Glutamatergic neuron (in vitro differentiated cells): ENCODE measurements around the gene LHX2. TPM values are rescaled to one million over a fixed set of nuclear protein-coding genes. Genes with fewer than 3 reads are reported as not detected.

ENCODE experiments used
- DNase-seq: peaks from one replicate; pipeline ENCODE4 v3.0.0; 2022
- H3K27ac Mint-ChIP-seq: one replicate; pipeline ENCODE4 v1.8.0; 2020; ENCODE audit warnings: mild to moderate bottlenecking, mixed read lengths, inconsistent platforms; ENCODE audit not compliant: unreplicated experiment
- H3K27me3 Mint-ChIP-seq: one replicate; pipeline ENCODE4 v1.8.0; 2020; ENCODE audit warnings: mild to moderate bottlenecking, moderate library complexity, mixed read lengths, inconsistent platforms; ENCODE audit not compliant: unreplicated experiment
- H3K36me3 Mint-ChIP-seq: one replicate; pipeline ENCODE4 v1.8.0; 2020; ENCODE audit warnings: mild to moderate bottlenecking, mixed read lengths, inconsistent platforms; ENCODE audit not compliant: unreplicated experiment
- H3K4me1 Mint-ChIP-seq: one replicate; pipeline ENCODE4 v1.8.0; 2020; ENCODE audit warnings: mild to moderate bottlenecking, low read depth, mixed read lengths, inconsistent platforms; ENCODE audit not compliant: unreplicated experiment
- H3K4me3 Mint-ChIP-seq: one replicate; pipeline ENCODE4 v1.8.0; 2020; ENCODE audit warnings: mild to moderate bottlenecking, mixed read lengths, inconsistent platforms; ENCODE audit not compliant: unreplicated experiment
- H3K9me3 Mint-ChIP-seq: one replicate; pipeline ENCODE4 v1.8.0; 2020; ENCODE audit warnings: mild to moderate bottlenecking, moderate library complexity, mixed read lengths, inconsistent platforms; ENCODE audit not compliant: unreplicated experiment
- total RNA-seq: library from RNA; stranded (reverse); fragmentation: NEBNext Ultra II Directional; extraction: Animal tissue kit (Norgen Biotek cat#: 25700); gene quantifications from one replicate; pipeline ENCODE4 v1.2.1, GENCODE V29; 2021; ENCODE audit not compliant: unreplicated experiment
- TF ChIP-seq, protein P1 (sequence below): fragments of 200-600 bp; sonication (generic); IDR thresholded peaks from one replicate; pipeline ENCODE4 v1.5.0; 2021; ENCODE audit not compliant: partially characterized antibody, unreplicated experiment

Gene LHX2
- total RNA-seq, 1 donor from 2014 or later, result 6.7 TPM

DNA sequence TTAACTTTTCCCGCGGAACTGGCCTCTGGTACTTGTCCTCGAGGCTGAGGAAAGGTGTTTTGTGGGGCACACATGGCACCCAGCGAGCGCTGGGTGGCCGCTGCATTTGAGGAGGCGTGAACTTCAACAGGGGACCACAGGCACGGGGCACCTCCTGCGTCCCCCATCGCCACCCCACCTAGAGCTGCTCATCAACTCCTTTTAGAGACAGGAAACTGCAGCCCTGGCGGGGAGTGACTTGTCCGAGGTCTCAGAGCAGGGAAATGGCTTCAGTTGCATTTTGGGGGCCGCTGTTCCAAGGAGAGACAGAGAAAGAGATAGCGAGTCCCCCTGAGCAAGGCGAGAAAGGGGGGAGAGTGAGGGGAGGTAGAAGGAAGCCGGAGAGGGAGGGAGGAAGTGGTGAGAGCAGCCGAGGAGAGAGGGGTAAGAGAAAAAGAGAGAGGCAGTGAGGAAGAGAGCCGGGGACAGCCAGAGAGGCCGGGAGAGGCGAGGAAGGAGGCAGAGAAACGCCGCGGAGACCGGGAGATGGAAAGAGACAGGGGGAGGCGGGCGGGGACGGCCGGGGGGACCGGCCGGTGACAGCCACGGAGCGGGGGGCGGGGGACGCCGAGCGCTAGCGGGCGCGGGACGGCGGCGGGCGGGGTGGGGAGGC, 12.5 kb upstream of the LHX2 start:
- TF ChIP-seq, protein P1, sequence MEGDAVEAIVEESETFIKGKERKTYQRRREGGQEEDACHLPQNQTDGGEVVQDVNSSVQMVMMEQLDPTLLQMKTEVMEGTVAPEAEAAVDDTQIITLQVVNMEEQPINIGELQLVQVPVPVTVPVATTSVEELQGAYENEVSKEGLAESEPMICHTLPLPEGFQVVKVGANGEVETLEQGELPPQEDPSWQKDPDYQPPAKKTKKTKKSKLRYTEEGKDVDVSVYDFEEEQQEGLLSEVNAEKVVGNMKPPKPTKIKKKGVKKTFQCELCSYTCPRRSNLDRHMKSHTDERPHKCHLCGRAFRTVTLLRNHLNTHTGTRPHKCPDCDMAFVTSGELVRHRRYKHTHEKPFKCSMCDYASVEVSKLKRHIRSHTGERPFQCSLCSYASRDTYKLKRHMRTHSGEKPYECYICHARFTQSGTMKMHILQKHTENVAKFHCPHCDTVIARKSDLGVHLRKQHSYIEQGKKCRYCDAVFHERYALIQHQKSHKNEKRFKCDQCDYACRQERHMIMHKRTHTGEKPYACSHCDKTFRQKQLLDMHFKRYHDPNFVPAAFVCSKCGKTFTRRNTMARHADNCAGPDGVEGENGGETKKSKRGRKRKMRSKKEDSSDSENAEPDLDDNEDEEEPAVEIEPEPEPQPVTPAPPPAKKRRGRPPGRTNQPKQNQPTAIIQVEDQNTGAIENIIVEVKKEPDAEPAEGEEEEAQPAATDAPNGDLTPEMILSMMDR, result no peak
- no peak for DNase-seq
- Mint-ChIP-seq H3K27ac (peak overlapping the region; percentile 69), H3K9me3 (peaks cover 7% of the 10 kb centered on the region), H3K27me3 (peaks cover 51% of the 10 kb centered on the region), H3K4me3 (peak overlapping the region; percentile 91), H3K36me3 (peaks cover 4% of the 10 kb centered on the region), H3K4me1 (peaks cover 11% of the 10 kb centered on the region)

DNA sequence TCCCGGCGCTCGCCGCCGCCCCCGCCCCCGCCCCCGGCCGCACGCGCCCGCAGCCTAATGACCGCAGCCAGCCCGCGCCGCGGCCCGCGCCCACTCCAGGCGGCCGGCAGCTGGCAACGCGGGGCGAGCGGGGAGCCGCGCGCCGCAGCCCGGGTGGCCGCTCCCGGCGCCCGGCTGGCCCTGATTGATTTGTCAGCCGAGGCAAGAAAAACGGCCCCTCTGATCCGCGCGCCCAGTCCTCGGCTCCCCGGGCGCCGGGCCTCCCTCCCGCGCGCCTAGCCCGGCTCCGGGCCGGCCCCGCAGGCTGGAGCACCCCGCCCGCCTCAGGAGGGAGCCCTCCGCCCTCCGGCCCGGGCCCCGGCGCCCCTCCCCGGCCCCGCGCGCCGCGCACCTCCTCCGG, 11.9 kb upstream of the LHX2 start:
- peak; percentile 59 for DNase-seq
- Mint-ChIP-seq H3K4me1 (peaks cover 11% of the 10 kb centered on the region), H3K36me3 (peaks cover 3% of the 10 kb centered on the region), H3K27ac (no peak overlapping the region), H3K4me3 (no peak overlapping the region), H3K9me3 (peaks cover 7% of the 10 kb centered on the region), H3K27me3 (peaks cover 49% of the 10 kb centered on the region)
- TF ChIP-seq, protein P1, result no peak

- TF ChIP-seq, protein P1, result no peak
- DNase-seq, result peak; percentile 28
- Mint-ChIP-seq H3K27me3 (peaks cover 45% of the 10 kb centered on the region), H3K4me3 (peak overlapping the region; percentile 93), H3K27ac (peak overlapping the region; percentile 5), H3K36me3 (no peaks in the 10 kb centered on the region), H3K9me3 (peaks cover 7% of the 10 kb centered on the region), H3K4me1 (peaks cover 11% of the 10 kb centered on the region)
These were observed 11.3 kb upstream of the LHX2 start for GRCh38 chr9:124000161-124000783.

DNA sequence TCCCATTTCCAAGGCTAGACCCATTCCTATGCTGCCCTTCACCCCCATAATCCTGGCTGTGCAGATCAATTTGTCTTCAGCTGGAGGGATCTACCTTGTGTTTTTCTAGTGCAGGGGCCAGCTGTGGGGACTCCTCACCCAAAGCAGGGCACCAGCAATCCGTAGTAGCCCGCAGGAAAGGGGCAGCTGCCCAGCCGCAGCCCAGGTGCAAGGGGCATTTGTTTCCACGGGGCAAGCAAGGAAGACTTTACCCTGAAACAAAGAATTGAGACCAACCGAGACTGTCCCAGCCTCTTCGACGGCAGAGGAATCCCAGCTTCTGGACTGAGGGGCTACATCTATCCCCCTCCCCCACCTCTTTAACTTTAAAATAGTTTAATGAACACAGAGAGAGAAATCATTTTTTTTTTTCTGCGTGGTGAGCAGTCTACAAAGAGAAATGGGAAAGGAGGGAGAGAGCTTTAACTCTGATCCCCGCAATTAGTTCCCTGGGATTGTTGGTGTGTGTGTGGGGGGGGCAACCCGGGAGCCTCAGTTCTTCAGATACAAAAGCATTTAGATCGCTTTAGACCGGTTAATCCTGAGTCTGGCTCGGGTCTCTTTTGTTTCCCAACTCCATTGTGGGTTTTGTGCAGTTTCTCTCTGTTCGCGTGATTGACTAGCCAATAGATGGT, 10.6 kb upstream of the LHX2 start:
- Mint-ChIP-seq H3K27me3 (peaks cover 39% of the 10 kb centered on the region), H3K36me3 (no peaks in the 10 kb centered on the region), H3K27ac (peak overlapping the region; percentile 5), H3K9me3 (peaks cover 5% of the 10 kb centered on the region), H3K4me3 (peak overlapping the region; percentile 93), H3K4me1 (peaks cover 11% of the 10 kb centered on the region)
- TF ChIP-seq, protein P1, result no peak
- no peak for DNase-seq

DNA sequence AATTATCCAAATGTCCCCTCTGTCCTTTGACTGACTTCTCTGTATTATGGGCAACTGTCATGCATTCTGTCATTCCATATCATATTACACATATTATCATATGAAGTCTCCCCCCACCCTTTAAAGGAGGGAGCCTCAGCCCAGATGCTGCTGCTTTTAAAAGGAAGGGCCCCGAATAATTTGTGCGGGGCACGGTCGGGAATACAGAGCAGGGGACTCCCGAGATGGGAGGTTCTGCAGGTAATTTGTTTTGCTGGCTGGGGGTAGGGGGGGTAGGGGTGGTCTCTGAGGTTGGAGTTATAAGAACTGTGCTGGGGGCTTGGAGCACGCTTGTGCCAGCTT, 10.1 kb upstream of the LHX2 start:
- Mint-ChIP-seq H3K27ac (peak overlapping the region; percentile 5), H3K36me3 (no peaks in the 10 kb centered on the region), H3K27me3 (peaks cover 37% of the 10 kb centered on the region), H3K4me1 (peaks cover 11% of the 10 kb centered on the region), H3K9me3 (peaks cover 5% of the 10 kb centered on the region), H3K4me3 (peak overlapping the region; percentile 93)
- DNase-seq, result no peak
- TF ChIP-seq, protein P1, result no peak
